Measurements from ENCODE around the gene TRAF3IP3. TPM values are rescaled to one million over a fixed set of nuclear protein-coding genes. Genes with fewer than 3 reads are reported as not detected.

Gene TRAF3IP3
- total RNA-seq, 1 donor, result 92.5 TPM

DNA sequence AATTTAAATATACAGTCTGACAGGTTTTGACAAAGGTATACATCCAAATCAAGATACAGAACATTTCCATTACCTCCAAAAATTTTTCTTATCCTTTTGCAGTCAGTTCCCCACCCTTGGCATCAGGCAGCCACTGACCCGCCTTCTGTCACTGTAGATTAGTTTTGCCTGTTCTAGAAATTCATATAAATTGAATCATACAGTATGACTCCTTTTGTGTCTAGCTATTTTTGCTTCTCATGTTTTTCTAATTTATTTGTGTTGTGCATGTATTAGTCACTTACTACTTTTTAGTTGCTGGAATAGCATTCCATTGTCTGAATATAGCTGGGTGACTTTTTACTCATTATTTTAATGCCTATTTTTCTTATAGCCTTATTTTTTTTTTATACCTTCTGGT, 75.8 kb downstream of the TRAF3IP3 start:
- H3K4me3 ChIP-seq (ENCODE audit: low read length), result no peak overlapping the region
- H3K4me1 ChIP-seq (ENCODE audit: insufficient read depth, low read length), result peaks cover 16% of the 10 kb centered on the region
- H3K27me3 ChIP-seq (ENCODE audit: insufficient read depth, low read length), result no peaks in the 10 kb centered on the region
- no peaks in the 10 kb centered on the region for H3K9me3 ChIP-seq (ENCODE audit: low read depth, low read length)

Other genes starting within 250 kb of the TRAF3IP3 start
- 0.10 TPM for gene CAMK1G, start 172.3 kb upstream of the TRAF3IP3 start, total RNA-seq
- 12.4 TPM for gene LAMB3, start 103.6 kb upstream of the TRAF3IP3 start, total RNA-seq
- 1,987 TPM for gene G0S2, start 80.6 kb upstream of the TRAF3IP3 start, total RNA-seq
- gene HSD11B1, start 51.2 kb upstream of the TRAF3IP3 start, total RNA-seq, result 0.10 TPM
- gene C1orf74, start 28.5 kb downstream of the TRAF3IP3 start, total RNA-seq, result 1.0 TPM
- gene IRF6, start 50.1 kb downstream of the TRAF3IP3 start, total RNA-seq, result 0.94 TPM
- gene UTP25, start 71.9 kb downstream of the TRAF3IP3 start, total RNA-seq, result 9.3 TPM
- under 0.01 TPM for gene SYT14, start 182.2 kb downstream of the TRAF3IP3 start, total RNA-seq